HepG2 (cell line): ENCODE measurements around the gene OSGIN1.
"Not testable (repeated sequence)": the region's sequence is repeated elsewhere in the genome, so short reads cannot be mapped to it uniquely, and the experiment has no call there.

Source experiments
- CBX1 ChIP-seq: IDR thresholded peaks from one replicate; pipeline ENCODE4 v1.6.1; 2016; ENCODE audit warnings: antibody characterized with exemption, low read depth
- CTCF ChIP-seq: sonication (generic); formaldehyde crosslinking; IDR thresholded peaks from 2 replicates; pipeline ENCODE4 v1.5.0; 2020; ENCODE audit warnings: mild to moderate bottlenecking, missing genetic modification reagents, moderate library complexity
- SIN3A ChIP-seq: IDR thresholded peaks from 2 replicates; pipeline ENCODE4 v1.6.1; 2011; ENCODE audit warnings: low read depth, mild to moderate bottlenecking, control low read depth, low read length, borderline replicate concordance
- ZNF24 ChIP-seq: fragments of 450-650 bp; IDR thresholded peaks from 2 replicates; pipeline ENCODE4 v1.6.1; 2017; ENCODE audit warnings: antibody characterized with exemption, mild to moderate bottlenecking
- ZNF574 ChIP-seq: sonication (generic); formaldehyde crosslinking; IDR thresholded peaks from 2 replicates; pipeline ENCODE4 v1.4.0; 2020; ENCODE audit warnings: missing genetic modification reagents
- TF ChIP-seq, protein P1 (sequence below): sonication (generic); formaldehyde crosslinking; IDR thresholded peaks from 2 replicates; pipeline ENCODE4 v1.4.0; 2020; ENCODE audit warnings: mild to moderate bottlenecking, missing genetic modification reagents

DNA sequence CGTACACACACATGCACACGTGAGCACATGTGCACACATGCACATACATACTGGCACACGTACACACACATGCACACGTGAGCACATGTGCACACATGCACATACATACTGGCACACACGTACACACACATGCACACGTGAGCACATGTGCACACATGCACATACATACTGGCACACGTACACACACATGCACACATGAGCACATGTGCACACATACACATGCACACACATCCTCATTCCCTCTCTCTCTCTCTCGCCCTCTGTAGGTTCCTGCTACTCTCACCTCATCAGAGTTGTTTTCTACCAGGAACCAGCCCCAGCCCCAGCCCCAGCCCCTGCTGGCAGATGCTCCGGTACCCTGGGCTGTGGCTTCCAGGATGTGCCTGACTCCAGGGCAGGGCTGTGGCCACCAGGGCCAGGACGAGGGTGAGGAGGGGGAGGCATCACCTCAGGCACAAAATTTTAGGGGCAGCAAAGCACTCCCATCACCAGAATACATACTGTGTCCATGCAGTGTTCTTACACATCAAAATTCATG is 2.1 kb upstream of the OSGIN1 start:
- not testable (repeated sequence) for TF ChIP-seq ZNF24; SIN3A; CBX1; ZNF574 (CRISPR knock-in tag)
- peak; percentile 22; the same call in 1 of the 2 replicates for TF ChIP-seq CTCF (CRISPR knock-in tag)
- TF ChIP-seq, protein P1, sequence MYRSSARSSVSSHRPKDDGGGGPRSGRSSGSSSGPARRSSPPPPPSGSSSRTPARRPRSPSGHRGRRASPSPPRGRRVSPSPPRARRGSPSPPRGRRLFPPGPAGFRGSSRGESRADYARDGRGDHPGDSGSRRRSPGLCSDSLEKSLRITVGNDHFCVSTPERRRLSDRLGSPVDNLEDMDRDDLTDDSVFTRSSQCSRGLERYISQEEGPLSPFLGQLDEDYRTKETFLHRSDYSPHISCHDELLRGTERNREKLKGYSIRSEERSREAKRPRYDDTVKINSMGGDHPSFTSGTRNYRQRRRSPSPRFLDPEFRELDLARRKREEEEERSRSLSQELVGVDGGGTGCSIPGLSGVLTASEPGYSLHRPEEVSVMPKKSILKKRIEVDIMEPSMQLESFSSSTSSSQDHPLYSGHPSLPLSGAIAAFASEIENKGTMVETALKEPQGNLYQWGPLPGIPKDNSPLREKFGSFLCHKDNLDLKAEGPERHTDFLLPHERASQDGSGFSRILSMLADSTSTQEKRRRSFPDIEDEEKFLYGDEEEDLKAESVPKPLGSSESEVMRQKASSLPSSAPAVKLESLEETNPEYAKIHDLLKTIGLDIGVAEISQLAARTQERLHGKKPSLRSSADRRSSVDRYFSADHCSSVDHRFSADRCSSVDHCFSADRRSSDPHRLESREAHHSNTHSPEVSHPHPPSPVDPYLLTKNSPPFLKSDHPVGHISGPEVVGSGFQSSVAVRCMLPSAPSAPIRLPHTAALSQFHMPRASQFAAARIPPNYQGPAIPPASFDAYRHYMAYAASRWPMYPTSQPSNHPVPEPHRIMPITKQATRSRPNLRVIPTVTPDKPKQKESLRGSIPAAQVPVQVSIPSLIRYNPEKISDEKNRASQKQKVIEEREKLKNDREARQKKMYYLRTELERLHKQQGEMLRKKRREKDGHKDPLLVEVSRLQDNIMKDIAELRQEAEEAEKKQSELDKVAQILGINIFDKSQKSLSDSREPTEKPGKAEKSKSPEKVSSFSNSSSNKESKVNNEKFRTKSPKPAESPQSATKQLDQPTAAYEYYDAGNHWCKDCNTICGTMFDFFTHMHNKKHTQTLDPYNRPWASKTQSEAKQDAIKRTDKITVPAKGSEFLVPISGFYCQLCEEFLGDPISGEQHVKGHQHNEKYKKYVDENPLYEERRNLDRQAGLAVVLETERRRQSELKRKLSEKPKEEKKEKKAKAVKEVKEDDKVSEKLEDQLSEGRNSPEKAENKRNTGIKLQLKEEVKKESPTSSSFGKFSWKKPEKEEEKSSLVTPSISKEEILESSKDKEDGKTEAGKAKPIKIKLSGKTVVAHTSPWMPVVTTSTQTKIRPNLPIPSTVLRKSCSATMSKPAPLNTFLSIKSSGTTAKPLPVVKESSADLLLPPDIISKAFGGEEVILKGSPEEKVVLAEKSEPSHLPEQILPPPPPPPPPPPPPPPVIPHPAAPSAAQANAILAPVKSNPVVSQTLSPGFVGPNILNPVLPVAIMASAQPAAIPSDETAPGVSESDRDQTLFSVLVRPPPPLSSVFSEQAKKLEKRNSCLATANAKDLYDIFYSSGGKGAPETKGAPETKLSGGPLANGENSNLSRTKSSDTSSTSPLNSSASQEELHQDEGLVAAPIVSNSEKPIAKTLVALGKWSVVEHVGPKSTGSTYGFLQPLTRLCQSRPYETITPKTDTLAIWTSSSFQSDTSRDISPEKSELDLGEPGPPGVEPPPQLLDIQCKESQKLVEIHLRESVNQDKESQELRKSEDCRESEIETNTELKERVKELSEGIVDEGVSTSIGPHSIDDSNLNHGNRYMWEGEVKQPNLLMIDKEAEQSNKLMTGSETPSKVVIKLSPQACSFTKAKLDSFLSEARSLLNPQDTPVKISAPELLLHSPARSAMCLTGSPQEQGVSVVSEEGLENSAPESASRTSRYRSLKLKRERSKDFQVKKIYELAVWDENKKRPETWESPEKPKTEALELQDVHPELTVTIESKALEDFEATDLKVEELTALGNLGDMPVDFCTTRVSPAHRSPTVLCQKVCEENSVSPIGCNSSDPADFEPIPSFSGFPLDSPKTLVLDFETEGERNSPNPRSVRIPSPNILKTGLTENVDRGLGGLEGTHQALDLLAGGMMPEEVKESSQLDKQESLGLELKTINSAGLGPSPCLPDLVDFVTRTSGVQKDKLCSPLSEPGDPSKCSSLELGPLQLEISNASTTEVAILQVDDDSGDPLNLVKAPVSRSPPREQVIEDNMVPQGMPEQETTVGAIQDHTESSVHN (CRISPR knock-in tag): not testable (repeated sequence)
